A172 (cell line): ENCODE results near the gene MERTK. TPM values are rescaled to one million over a fixed set of nuclear protein-coding genes. Genes with fewer than 3 reads are reported as not detected.
"Not testable (repeated sequence)": the region's sequence is repeated elsewhere in the genome, so short reads cannot be mapped to it uniquely, and the experiment has no call there.

Experiments used
- DNase-seq: peaks from one replicate; pipeline ENCODE4 v3.0.0-alpha.2; 2015; ENCODE audit warnings: low spot score
- total RNA-seq: library from RNA; depleted of rRNA; stranded (reverse); fragments of >200 nt; shearing (Covaris generic); gene quantifications from 2 replicates; pipeline ENCODE4 v1.2.3, GENCODE V29; 2014

Gene MERTK
- total RNA-seq, 1 experiment from 2014 or later = 0.10 TPM

DNA sequence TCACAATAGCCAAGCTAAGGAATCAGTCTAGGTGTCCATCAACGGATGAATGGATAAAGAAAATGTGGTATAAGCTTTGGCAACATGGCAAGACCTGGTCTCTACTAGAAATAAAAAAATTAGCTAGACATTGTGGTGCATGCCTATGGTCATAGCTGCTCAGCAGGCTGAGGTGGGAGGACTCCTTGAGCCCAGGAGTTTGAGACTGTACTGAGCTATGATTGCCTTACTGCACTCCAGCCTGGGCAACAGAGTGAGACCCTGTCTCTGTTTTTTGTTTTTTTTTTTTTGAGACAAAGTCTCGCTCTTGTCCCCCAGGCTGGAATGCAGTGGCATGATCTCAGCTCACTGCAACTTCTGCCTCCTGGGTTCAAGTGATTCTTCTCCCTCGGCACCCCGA lies 11.6 kb downstream of the MERTK start:
- DNase-seq = not testable (repeated sequence)

DNA sequence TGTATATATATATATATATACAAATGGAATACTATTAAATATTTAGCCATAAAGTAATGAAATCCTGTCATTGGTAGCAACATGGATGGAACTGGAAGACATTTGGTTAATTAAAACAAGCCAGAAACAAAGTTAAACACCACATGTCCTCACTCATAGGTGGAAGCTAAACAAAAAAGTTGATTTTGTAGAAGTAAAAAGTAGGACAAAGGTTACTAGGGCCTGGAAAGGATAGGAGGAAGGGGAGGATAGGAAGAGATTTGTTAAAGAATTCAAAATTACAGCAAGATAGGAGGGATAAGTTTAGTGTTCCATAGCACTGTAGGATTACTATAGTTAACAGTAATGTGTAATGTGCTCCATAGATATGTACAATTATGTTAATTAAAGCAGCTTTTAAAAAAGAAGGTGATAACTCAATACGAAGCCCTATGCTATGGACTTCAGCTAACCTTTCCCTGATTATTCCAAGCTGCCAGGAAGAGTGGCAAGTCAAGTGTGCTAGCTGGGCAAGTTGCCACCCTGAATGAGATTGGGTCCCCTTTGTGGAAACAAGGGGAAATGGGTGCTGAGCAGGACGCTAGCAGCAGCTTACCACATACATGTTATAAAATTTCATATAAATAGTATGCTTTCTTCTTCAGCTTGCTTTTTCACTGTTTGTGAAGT lies 12.3 kb downstream of the MERTK start:
- no peak for DNase-seq

DNA sequence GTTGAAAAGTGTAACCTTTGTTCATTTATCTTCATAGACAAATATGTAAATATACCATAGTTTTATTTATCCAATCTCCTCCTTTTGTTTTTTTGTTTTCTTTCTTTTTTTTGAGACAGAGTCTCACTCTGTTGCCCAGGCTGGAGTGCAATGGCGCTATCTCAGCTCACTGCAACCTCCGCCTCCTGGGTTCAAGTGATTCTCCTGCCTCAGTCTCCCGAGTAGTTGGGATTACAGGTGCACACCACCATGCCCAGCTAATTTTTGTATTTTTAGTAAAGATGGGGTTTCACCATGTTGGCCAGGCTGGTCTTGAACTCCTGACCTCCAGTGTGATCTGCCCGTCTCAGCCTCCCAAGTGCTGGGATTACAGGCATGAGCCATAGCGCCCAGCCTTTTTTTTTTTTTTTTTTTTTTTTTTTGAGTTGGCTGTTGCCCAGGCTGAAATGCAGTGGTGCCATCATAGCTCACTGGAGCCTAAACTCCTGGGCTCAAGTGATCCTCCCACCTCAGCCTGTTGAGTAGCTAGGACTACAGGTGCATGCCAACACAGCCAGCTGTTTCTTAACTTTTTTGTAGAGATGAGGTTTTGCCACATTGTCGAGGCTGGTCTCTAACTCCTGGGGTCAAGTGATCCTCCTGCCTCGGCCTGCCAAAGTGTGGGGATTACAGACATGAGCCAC lies 13.0 kb downstream of the MERTK start:
- DNase-seq = not testable (repeated sequence)

DNA sequence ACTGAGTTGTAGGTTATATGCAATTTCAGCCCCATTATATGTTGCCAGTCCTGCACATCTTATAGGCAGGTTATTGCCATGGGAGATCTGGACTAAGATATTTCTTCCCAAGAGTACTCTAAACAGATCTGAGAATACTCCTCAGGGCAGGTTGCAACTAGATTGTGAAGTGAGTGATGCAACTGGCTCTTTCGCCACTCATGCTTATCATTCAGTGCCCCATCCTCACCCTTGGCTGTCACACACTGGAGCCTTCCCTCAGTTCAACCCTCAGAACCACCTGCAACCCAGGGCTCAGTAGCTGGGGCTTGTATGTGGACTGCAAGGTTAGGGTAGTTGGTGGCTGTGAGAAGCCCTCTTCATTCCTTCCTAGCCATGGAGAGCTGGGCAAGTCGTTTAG lies 14.1 kb downstream of the MERTK start:
- DNase-seq = no peak

DNA sequence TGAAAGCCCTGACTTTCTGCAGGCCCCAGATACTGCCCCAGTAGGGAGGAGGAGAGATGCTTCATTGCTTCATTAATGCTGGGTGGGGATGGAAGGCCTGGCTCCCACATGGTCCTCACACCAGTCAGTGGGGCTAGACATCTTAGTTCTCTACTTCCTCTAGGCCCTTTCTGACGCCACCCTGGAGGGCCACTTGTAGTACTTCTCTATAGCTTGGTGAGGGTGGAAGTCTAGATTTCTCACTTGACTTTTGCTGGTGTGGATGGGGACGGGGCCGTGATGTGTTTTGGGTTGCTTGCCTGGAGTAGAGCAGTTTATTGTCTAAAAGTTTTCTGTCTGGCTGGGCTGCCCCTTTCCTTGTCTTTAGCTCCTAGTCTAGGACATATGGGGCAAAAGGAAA lies 18.7 kb downstream of the MERTK start:
- DNase-seq = no peak

DNA sequence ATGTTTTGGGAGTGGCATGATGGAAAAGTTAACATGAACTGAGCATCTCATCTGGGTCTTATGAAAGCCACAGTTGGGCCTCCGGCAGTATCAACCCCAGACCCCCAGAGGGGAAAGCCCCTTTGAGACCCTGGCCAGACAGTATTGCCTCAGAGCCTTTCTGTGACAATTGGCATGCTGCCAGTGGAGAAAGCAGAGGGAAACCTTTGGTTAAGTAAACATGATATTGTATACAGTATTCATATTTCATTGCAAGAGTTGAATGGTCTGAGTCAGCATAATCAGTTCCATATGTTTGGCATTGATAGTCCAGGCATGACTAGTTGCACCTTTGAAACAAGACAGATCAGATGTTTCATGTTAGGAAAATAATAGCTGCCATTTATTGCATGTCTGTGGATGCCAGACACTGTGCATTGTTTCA lies 20.0 kb downstream of the MERTK start:
- no peak for DNase-seq

DNA sequence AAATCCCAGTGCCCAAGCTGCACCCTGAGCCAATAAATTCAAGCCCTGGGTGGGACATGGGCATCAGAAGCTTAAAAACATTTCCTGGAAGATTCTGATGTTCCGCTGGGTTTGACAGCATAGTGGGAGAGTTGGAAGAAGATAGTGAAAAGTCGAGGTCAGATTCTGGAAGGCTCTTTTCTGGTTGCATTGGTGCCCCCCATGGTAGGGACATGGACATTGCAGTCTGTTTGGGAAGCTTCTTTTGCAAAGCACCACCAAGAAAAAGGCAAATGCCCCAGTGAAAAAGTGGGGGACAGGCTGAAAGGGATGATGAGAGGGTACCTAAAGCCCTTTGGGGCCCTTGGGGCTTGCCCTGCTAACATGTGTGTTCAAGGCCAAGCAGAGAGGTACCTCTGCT lies 21.0 kb downstream of the MERTK start:
- DNase-seq = no peak

DNA sequence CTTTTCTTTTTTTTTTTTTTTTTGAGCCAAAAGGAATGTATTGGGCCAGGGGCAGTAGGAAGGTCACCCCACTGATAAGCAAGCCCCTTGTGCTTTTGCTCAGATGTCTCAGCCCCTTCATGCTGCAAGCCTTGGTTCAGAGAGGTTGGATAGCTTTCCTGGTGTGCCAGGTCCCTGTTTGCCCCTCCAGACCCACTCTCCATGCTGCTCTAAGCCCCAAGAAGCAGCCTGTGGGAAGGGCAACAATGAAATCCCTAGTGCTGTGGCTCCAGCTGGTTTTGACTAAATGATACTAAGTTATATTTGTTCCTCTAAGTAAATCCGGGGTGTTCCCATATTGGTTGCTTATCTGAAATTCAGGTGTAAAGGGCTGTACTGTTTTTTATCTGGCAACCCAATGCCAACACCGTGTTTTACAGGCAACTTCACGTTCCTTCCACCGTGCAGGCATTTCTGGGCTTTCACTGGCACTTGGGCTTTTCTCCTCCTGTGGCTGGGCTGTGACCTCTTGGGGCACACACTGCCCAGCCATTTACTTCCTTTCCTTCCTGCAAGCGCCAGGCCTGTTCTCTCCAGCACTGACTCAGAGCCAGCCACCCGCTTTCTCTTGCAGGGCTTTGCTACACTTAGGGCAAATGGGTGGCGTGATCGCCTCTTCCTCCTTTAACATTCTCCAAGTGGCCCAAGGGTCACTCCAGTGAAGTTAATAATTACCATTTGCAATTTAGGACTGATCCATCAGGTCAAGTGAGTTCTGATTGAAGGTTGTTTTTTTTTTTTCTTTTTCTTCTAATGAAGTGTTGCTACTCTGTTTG lies 21.6 kb downstream of the MERTK start:
- DNase-seq = no peak

DNA sequence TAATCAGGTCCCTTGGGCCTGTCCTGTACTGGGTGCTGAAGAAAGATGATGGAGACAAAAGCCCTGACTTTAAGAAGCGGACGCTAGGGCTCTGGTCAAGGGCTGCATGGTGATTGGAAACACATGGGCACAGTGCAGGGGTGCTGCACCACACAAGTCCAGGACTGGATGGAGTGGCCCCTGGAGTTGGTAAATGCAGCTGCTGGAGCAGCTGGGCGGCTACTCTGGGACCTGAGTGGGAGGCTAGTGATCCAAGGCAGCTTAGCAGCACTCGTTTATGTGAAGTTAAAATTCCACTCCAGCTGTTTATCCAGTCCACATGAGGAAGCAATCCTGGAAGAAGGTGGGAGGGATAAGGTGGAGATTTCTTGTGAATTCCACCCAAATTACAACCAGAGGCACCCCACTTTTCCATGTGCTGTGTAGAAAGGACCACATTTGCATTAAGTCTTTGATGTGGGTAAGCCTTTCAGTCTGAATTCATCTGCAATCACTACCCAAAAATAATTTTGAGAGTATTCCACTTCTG lies 24.9 kb downstream of the MERTK start:
- no peak for DNase-seq

DNA sequence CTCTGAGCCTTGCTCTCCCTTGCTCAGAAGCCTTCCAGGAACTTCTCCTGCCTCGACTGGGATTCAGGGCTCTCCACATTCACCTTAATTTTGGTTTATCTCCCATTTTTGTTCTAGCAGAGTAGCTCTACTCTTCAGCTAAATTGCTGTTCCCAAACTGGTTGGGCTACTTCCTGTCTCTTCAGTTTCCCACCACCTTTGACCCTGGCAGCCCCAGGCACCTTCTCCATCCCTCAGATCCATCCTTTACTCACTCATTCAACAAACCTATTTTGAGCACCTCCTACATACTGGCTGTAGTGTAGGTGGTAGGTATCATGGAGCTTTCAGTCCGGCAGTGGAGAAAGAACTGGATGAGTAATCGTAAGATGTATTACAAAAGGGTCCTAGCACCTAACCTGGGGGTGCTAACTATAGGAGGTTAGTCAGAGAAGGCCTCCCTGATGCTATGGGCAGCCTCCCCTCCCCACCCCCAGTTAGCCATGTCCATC lies 26.3 kb downstream of the MERTK start:
- DNase-seq = no peak

DNA sequence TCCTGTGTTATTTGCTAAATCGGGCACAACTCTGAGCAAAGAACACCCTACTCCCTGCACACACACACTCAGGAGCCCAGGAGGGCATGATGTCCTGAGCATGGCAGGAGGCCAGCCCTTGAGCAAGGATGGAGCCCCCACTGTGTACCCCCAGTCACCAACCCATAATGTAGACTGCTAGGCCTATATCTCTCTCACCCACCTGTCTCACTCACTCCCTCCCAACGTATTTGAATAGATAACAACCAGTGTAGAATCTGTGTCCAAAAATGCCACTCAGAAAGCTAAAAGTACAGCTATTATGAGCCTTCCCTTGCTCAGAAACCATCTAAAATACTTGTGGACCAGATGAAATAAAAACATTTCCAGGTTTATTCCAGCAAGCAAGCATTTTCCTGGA lies 29.3 kb downstream of the MERTK start:
- no peak for DNase-seq

DNA sequence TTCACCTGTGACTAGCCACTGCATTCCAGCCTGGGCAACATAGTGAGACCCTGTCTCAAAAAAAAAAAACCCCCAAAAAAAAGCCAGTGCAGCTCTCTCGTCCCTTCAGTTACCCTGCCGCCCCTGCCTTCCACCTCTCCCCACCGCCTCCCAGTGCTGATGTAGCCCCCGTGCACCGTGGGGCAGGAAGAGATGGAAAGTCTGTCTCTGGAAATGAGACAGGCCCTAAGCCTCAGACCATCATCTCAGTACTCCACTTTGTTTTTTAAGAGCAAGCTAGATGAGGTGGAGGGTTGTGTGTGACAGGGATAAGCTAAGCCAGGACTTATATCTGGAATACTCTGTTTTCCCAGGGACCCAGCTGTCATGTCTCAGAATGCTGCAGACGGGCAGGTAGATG lies 32.0 kb downstream of the MERTK start:
- no peak for DNase-seq

DNA sequence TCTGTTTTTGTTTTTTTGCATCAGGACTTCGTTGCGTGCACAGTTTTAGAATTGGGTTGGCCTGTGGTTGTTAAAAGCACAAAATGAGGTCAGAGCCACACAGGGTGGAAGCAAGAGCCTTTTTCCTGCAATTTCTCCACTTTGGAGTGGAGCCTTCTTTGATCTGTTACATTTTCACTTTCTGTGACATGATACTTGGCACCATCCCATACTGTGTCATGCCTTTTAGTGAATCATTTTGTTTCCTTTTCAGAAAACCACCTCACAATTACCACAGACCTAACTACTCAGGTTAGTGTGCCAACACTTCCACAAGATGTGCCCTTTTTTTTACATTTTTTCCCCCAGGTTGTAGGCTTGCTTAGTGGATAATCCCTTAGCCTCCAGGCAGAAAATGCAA lies 32.5 kb downstream of the MERTK start:
- peak; percentile 75 for DNase-seq

DNA sequence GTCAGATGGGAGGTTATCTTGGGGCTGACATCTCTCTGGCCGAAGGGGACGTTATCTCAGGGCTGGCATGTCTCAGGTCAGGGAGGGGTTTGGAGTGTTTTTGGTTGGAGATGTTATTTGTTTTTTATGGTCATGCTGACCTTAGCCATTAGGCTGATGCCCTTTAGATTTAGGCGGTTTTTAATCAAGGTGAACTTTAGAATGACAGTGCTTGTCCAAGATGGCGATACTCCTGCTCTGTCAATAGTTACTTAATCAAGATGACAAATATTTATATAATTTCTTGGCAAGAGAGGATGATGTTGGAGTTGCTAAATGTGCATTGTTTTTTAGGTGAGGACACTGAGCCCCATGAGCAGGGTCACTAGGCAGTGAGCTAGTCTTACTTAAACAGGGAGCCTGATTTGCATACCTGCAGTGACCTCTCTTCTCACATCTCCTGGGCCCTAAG lies 34.5 kb downstream of the MERTK start:
- DNase-seq = no peak

DNA sequence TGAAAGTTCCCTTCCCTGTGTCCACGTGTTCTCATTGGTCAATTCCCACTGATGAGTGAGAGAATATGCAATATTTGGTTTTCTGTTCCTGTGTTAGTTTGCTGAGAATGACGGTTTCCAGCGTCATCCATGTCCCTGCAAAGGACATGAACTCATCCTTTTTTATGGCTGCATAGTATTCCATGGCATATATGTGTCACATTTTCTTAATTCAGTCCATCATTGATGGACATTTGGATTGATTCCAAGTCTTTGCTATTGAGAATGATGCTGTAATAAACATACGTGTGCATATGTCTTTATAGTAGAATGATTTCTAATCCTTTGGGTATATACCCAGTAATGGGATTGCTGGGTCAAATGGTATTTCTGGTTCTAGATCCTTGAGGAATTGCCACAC lies 35.5 kb downstream of the MERTK start:
- DNase-seq = not testable (repeated sequence)

DNA sequence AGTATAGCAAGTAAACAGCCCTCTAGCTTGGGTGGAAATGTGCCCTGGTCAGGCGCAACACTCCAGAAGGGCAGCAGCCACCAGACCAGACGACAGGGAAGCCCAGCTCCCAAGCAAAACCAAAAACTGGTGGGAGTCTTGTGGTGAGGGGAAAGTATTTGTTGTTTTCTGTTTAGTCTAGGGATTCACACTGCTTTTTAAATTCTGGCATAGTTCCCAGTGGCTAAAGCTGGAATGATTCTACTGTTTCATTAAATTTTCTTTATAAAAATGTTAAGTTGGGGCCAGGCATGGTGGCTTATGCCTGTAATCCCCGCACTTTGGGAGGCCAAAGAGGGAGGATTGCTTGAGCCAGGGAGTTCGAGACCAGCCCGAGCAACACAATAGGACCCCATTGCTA lies 38.5 kb downstream of the MERTK start:
- DNase-seq = no peak

DNA sequence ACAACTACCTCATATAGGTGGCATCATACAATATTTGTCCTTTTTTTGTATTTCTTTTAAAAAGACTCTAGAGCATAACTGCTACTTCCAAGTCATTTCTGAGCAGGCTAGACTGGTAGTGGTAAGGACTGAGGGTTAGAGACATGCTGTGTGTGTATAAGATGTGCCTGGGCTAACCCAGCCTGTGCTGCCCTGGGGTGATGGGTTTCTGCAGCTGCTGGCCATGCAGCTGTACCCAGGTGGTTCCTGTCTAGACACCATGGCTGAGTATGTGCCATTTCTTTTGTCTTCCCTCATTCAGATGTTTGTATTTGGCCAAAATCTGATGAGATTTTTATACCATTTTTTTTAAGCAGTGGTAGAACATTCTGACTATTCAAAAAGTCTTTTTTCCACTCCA lies 40.0 kb downstream of the MERTK start:
- no peak for DNase-seq

DNA sequence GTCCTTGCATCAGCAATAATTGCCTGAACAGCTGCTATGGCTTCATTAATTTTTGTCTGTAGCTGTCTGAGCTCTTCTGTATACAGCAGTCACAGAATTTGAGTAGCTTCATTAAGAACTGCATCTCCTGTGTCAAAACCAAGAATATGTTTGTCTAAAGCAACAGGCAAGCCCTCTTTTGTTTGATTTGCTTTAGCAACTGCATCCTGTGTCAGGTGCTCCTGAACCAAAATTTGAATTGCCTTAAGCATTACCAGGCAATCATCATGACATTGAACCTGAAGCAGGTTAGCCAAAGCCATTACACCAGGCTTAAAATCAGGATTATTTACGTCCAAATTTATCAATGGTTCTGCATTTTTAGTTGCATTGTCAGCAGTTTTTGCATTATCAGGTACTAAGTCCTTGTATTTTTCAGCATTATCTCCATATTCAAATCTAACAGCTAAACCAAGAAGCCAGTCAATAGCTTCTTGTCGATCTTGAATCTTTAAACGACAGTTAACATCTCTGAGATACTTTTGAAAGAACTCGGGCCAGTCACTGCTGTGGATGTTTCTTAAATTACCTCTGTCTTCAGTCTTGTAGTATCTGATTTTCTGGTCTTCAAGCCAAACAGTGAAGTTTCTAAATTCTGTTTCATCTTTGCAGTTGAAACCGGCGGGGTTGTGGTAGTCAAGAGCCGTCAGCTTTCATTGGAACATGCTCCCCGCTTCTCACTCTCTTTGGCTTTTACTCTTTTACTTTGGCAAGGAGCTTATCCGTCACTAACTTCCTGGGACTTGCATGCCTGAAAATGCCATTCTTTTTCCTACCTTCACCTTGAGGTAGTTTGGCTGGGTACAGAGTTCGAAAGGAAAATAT lies 42.2 kb downstream of the MERTK start:
- DNase-seq = no peak

DNA sequence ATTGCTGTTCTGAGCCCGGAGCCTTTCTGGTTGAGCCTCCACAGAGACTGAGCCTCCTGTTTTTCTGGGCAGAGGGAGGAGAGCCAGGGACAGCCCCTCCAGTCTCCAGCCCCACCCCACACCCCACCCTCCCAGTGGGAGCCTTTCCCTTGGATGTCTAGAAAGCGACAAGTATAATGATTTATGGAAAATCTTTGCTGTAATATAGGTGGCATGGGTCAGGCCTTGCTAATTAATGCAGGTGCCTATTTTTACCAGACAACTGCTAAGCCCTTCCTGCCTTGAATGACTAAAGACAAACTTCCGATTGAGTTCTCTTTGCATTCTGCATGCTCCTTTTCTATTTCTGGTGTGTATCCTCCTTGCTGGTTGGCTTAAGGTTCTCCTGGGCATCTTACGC lies 43.1 kb downstream of the MERTK start:
- no peak for DNase-seq

DNA sequence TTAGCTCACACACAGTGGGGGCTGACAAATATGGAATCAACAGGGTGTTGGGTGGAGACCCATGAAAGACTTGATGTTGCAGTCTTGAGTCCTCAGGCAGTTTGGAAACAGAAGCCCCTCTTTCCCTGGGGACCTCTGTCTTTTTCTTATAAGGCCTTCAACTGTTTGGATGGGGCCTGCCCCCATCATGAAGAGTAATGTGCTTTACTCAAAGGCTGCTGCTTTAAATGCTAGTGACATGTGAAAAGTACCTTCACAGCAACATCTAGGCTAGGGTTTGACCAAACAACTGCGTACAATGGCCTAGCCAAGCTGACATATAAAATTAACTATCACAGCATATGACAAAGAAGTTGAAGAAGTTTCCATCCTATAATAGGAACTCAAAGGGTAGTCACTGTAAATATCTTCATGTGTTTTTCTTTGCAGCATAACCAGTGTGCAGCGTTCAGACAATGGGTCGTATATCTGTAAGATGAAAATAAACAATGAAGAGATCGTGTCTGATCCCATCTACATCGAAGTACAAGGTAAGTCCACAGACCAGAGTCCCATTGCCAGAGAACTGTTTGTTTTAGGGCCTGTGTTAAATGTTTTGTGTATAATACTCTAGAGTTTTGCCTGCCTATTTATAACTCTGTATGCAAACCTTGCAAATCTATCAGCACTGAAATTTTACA lies 46.3 kb downstream of the MERTK start:
- DNase-seq = no peak
